ENCODE data around the gene HPCAL1. TPM values are rescaled to one million over a fixed set of nuclear protein-coding genes. Genes with fewer than 3 reads are reported as not detected.

Gene HPCAL1
- total RNA-seq, 1 donor from 2014 or later, result 34.3 TPM

- intact Hi-C loops (cut with DNase I), result no loop called here
- DNase-seq (no peak), ATAC-seq (ENCODE audit: poor library complexity) (no peak)
Observed at GRCh38 chr2:10369269-10370255, 66.9 kb downstream of the HPCAL1 start.

- intact Hi-C loops (cut with DNase I), result no loop called here
- DNase-seq (no peak), ATAC-seq (ENCODE audit: poor library complexity) (no peak)
Observed at GRCh38 chr2:10370390-10370789, 67.7 kb downstream of the HPCAL1 start.

- ATAC-seq (ENCODE audit: poor library complexity) (no peak), DNase-seq (no peak)
- intact Hi-C loops (cut with DNase I), result no loop called here
Observed at GRCh38 chr2:10370895-10371294, 68.2 kb downstream of the HPCAL1 start.

GRCh38 chr2:10371441-10372196 lies 68.9 kb downstream of the HPCAL1 start:
- intact Hi-C loops (cut with DNase I), result no loop called here
- ATAC-seq (ENCODE audit: poor library complexity), result no peak
- no peak for DNase-seq

- intact Hi-C loops (cut with DNase I), result no loop called here
- DNase-seq (no peak), ATAC-seq (ENCODE audit: poor library complexity) (no peak)
Observed at GRCh38 chr2:10372203-10372861, 69.6 kb downstream of the HPCAL1 start.

- no peak for ATAC-seq (ENCODE audit: poor library complexity)
- intact Hi-C loops (cut with DNase I), result no loop called here
- no peak for DNase-seq
Observed at GRCh38 chr2:10372862-10373240, 70.1 kb downstream of the HPCAL1 start.

GRCh38 chr2:10373931-10374330 lies 71.2 kb downstream of the HPCAL1 start:
- ATAC-seq (ENCODE audit: poor library complexity), result no peak
- intact Hi-C loops (cut with DNase I), result no loop called here
- no peak for DNase-seq

- DNase-seq (no peak), ATAC-seq (ENCODE audit: poor library complexity) (no peak)
- intact Hi-C loops (cut with DNase I), result no loop called here
Observed at GRCh38 chr2:10374362-10374943, 71.7 kb downstream of the HPCAL1 start.

- DNase-seq, result no peak
- intact Hi-C loops (cut with DNase I), result no loop called here
- ATAC-seq (ENCODE audit: poor library complexity), result no peak
Observed at GRCh38 chr2:10375570-10376281, 73.0 kb downstream of the HPCAL1 start.

GRCh38 chr2:10377052-10377746 lies 74.5 kb downstream of the HPCAL1 start:
- ATAC-seq (ENCODE audit: poor library complexity), result no peak
- intact Hi-C loops (cut with DNase I), result no loop called here
- no peak for DNase-seq

- no peak for DNase-seq
- ATAC-seq (ENCODE audit: poor library complexity), result no peak
- intact Hi-C loops (cut with DNase I), result no loop called here
Observed at GRCh38 chr2:10377747-10378085, 75.0 kb downstream of the HPCAL1 start.

GRCh38 chr2:10378189-10378588 lies 75.5 kb downstream of the HPCAL1 start:
- DNase-seq, result no peak
- intact Hi-C loops (cut with DNase I), result no loop called here
- no peak for ATAC-seq (ENCODE audit: poor library complexity)

- intact Hi-C loops (cut with DNase I), result no loop called here
- peak; percentile 18 for ATAC-seq (ENCODE audit: poor library complexity)
- no peak for DNase-seq
Observed at GRCh38 chr2:10380048-10380926, 77.6 kb downstream of the HPCAL1 start.

- intact Hi-C loops (cut with DNase I), result no loop called here
- no peak for ATAC-seq (ENCODE audit: poor library complexity)
- DNase-seq, result no peak
Observed at GRCh38 chr2:10381997-10382353, 79.3 kb downstream of the HPCAL1 start.

- DNase-seq, result peak; percentile 67
- intact Hi-C loops (cut with DNase I), result no loop called here
- peak; percentile 56 for ATAC-seq (ENCODE audit: poor library complexity)
Observed at GRCh38 chr2:10382354-10383061, 79.8 kb downstream of the HPCAL1 start.

- intact Hi-C loops (cut with DNase I), result no loop called here
Observed at GRCh38 chr2:10383960-10384734, 81.4 kb downstream of the HPCAL1 start.

More at GRCh38 chr2:10383960-10384734, 81.4 kb downstream of the HPCAL1 start:
- DNase-seq (no peak), ATAC-seq (ENCODE audit: poor library complexity) (no peak)

All from Right ventricle myocardium superior (tissue), 1 donor.